ENCODE results near the gene SCN1B. TPM values are rescaled to one million over a fixed set of nuclear protein-coding genes. Genes with fewer than 3 reads are reported as not detected.
A peak's percentile ranks its signal among the peaks of the same experiment; 100 is the strongest.

SCN1B gene
- total RNA-seq, 1 donor from 2014 or later, result 1.1 TPM

GRCh38 chr19:35009424-35010415, 20.6 kb upstream of the SCN1B start:
- H3K27me3 Mint-ChIP-seq, result no peaks in the 10 kb centered on the region
- no peak overlapping the region for H3K4me3 Mint-ChIP-seq
- no peak for DNase-seq (ENCODE audit: extremely low spot score, unreplicated experiment)
- H3K9me3 Mint-ChIP-seq, result no peaks in the 10 kb centered on the region
- H3K36me3 Mint-ChIP-seq, result peaks cover 14% of the 10 kb centered on the region
- TF ChIP-seq, protein P1, sequence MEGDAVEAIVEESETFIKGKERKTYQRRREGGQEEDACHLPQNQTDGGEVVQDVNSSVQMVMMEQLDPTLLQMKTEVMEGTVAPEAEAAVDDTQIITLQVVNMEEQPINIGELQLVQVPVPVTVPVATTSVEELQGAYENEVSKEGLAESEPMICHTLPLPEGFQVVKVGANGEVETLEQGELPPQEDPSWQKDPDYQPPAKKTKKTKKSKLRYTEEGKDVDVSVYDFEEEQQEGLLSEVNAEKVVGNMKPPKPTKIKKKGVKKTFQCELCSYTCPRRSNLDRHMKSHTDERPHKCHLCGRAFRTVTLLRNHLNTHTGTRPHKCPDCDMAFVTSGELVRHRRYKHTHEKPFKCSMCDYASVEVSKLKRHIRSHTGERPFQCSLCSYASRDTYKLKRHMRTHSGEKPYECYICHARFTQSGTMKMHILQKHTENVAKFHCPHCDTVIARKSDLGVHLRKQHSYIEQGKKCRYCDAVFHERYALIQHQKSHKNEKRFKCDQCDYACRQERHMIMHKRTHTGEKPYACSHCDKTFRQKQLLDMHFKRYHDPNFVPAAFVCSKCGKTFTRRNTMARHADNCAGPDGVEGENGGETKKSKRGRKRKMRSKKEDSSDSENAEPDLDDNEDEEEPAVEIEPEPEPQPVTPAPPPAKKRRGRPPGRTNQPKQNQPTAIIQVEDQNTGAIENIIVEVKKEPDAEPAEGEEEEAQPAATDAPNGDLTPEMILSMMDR (conservative IDR thresholded peaks at IDR 0.05), result no peak
- H3K4me1 Mint-ChIP-seq (ENCODE audit: unreplicated experiment), result peaks cover 12% of the 10 kb centered on the region
- no peak overlapping the region for H3K27ac Mint-ChIP-seq

DNA sequence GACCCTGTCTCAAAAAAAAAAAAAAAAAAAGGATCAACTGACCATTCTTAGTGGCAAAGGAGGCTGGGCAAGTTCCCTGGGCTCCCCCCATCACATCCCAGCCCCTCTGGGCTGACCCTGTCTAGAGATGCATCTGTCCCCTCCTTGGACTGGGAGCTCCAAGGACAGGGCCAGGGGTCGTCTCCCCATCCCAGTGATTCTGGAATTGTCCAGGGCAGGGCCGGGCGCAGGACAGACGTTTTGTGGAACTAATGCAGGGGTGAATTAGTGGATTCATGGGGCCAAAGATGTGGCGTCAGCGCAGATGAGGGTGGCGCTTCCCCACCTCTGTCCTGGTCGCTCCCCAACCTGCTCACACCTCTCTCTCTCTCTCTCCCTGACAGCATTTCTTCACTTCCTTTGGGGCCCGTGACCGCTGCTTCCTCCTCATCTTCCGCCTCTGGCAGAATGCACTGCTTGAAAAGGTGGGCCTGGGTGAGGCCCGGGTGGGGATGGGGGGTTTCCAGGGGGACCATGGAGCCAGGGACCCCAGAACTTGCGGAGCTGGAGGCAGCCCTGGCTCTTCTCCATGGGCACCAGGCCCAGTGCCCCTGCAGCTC, 19.1 kb upstream of the SCN1B start:
- Mint-ChIP-seq H3K36me3 (peaks cover 17% of the 10 kb centered on the region), H3K4me1 (ENCODE audit: unreplicated experiment) (peaks cover 12% of the 10 kb centered on the region), H3K4me3 (no peak overlapping the region), H3K27me3 (no peaks in the 10 kb centered on the region), H3K27ac (no peak overlapping the region), H3K9me3 (no peaks in the 10 kb centered on the region)
- TF ChIP-seq, protein P1 (conservative IDR thresholded peaks at IDR 0.05), result no peak
- DNase-seq (ENCODE audit: extremely low spot score, unreplicated experiment), result no peak

GRCh38 chr19:35011737-35012682, 18.3 kb upstream of the SCN1B start:
- no peak overlapping the region for H3K27ac Mint-ChIP-seq
- peaks cover 10% of the 10 kb centered on the region for H3K36me3 Mint-ChIP-seq
- no peak overlapping the region for H3K4me3 Mint-ChIP-seq
- H3K4me1 Mint-ChIP-seq (ENCODE audit: unreplicated experiment), result peaks cover 5% of the 10 kb centered on the region
- H3K27me3 Mint-ChIP-seq, result no peaks in the 10 kb centered on the region
- TF ChIP-seq, protein P1 (conservative IDR thresholded peaks at IDR 0.05), result no peak
- H3K9me3 Mint-ChIP-seq, result no peaks in the 10 kb centered on the region
- DNase-seq (ENCODE audit: extremely low spot score, unreplicated experiment), result no peak

- no peaks in the 10 kb centered on the region for H3K27me3 Mint-ChIP-seq
- peak; percentile 83 for DNase-seq (ENCODE audit: extremely low spot score, unreplicated experiment)
- TF ChIP-seq, protein P1 (conservative IDR thresholded peaks at IDR 0.05), result peak; percentile 92
- no peak overlapping the region for H3K27ac Mint-ChIP-seq
- H3K4me1 Mint-ChIP-seq (ENCODE audit: unreplicated experiment), result peaks cover 5% of the 10 kb centered on the region
- no peaks in the 10 kb centered on the region for H3K9me3 Mint-ChIP-seq
- H3K36me3 Mint-ChIP-seq, result peaks cover 14% of the 10 kb centered on the region
- no peak overlapping the region for H3K4me3 Mint-ChIP-seq
These were observed 17.0 kb upstream of the SCN1B start for GRCh38 chr19:35013041-35013819.

Measured in type B pancreatic cell (in vitro differentiated cells).